GM23248 (cell line): Measurements from ENCODE around the gene LRP6. TPM values are rescaled to one million over a fixed set of nuclear protein-coding genes. Genes with fewer than 3 reads are reported as not detected.

Source experiments
- DNase-seq: peaks from one replicate; pipeline ENCODE4 v3.0.0-alpha.2; 2015
- H2AFZ ChIP-seq: fragments of 200-600 bp; sonication (generic); 2 replicates; pipeline ENCODE4 v1.6.1; 2016; ENCODE audit warnings: antibody characterized with exemption
- H3F3A ChIP-seq: fragments of 200-600 bp; sonication (generic); 2 replicates; pipeline ENCODE4 v1.6.1; 2016; ENCODE audit warnings: mild to moderate bottlenecking, antibody characterized with exemption, mixed run types; ENCODE audit not compliant: insufficient read depth
- H3K27ac ChIP-seq: fragments of 200-600 bp; sonication (generic); 2 replicates; pipeline ENCODE4 v1.5.1; 2016; ENCODE audit warnings: mild to moderate bottlenecking
- H3K27me3 ChIP-seq: fragments of 200-600 bp; sonication (generic); replicated peaks from 2 replicates; pipeline ENCODE4 v1.6.1; 2016; ENCODE audit warnings: mild to moderate bottlenecking; ENCODE audit not compliant: insufficient read depth
- H3K36me3 ChIP-seq: fragments of 200-600 bp; sonication (generic); 2 replicates; pipeline ENCODE4 v1.6.1; 2016; ENCODE audit warnings: low read depth, mild to moderate bottlenecking
- H3K4me1 ChIP-seq: fragments of 200-600 bp; sonication (generic); 2 replicates; pipeline ENCODE4 v1.6.1; 2016; ENCODE audit warnings: mild to moderate bottlenecking; ENCODE audit not compliant: insufficient read depth
- H3K4me2 ChIP-seq: fragments of 200-600 bp; sonication (generic); one replicate; pipeline ENCODE4 v1.6.1; 2016; ENCODE audit warnings: mild to moderate bottlenecking; ENCODE audit not compliant: unreplicated experiment
- H3K4me3 ChIP-seq: fragments of 200-600 bp; sonication (generic); 2 replicates; pipeline ENCODE4 v1.5.1; 2016; ENCODE audit warnings: mild to moderate bottlenecking
- H3K79me2 ChIP-seq: fragments of 200-600 bp; sonication (generic); 2 replicates; pipeline ENCODE4 v1.6.1; 2016; ENCODE audit warnings: mild to moderate bottlenecking; ENCODE audit not compliant: insufficient read depth
- H3K9ac ChIP-seq: fragments of 200-600 bp; sonication (generic); 2 replicates; pipeline ENCODE4 v1.6.1; 2016; ENCODE audit warnings: mild to moderate bottlenecking
- H3K9me2 ChIP-seq: fragments of 200-600 bp; sonication (generic); 2 replicates; pipeline ENCODE4 v1.6.1; 2016; ENCODE audit warnings: mixed run types, mild to moderate bottlenecking, moderate library complexity; ENCODE audit not compliant: insufficient read depth
- H3K9me3 ChIP-seq: fragments of 200-600 bp; sonication (generic); one replicate; pipeline ENCODE4 v1.6.1; 2017; ENCODE audit warnings: low read depth
- H4K20me1 ChIP-seq: fragments of 200-600 bp; sonication (generic); 2 replicates; pipeline ENCODE4 v1.6.0; 2016; ENCODE audit not compliant: insufficient read depth
- EZH2 ChIP-seq: fragments of 200-600 bp; sonication (generic); IDR thresholded peaks from 2 replicates; pipeline ENCODE4 v1.6.1; 2018; ENCODE audit warnings: antibody characterized with exemption, mild to moderate bottlenecking; ENCODE audit not compliant: insufficient read depth, poor library complexity, severe bottlenecking
- EZH2phosphoT487 ChIP-seq: fragments of 200-600 bp; sonication (generic); IDR thresholded peaks from 2 replicates; pipeline ENCODE4 v1.6.1; 2018; ENCODE audit warnings: antibody characterized with exemption, moderate library complexity, mild to moderate bottlenecking, low read depth; ENCODE audit not compliant: insufficient read depth
- WGBS, 2 experiments: methylation state at CpG; one replicate each; pipeline ENCODE4 v1.1.6; 2015 to 2017; ENCODE audit warnings: low lambda C conversion rate in 2 of 2, low coverage in 1 of 2; ENCODE audit errors: missing lambda C conversion rate in 2 of 2; 5-methylcytosine and 5-hydroxymethylcytosine counted together
- in situ Hi-C: fragments of 300-500 bp; cut with MboI; formaldehyde crosslinking; loops from 2 replicates; pipeline ENCODE4 v1.15.0; 2020
- polyA plus RNA-seq: library from polyadenylated mRNA; unstranded; fragments of >200 nt; fragmentation: Nextera tagmentation; extraction: Ambion mirVana; gene quantifications from 2 replicates; pipeline ENCODE4 v1.2.1, GENCODE V29; 2016
- total RNA-seq: library from RNA; depleted of rRNA; stranded (reverse); fragments of >200 nt; shearing (Covaris generic); gene quantifications from 2 replicates; pipeline ENCODE4 v1.2.3, GENCODE V29; 2014

The LRP6 gene
- total and polyA plus RNA-seq, 2 experiments from 2014 or later = 10.3 to 20.1 TPM

GRCh38 chr12:12099102-12099501 is 167.7 kb downstream of the LRP6 start:
- in situ Hi-C loops = loop anchor here (25.0 kb wide), 1 partner anchor 613 kb away; the partner anchor contains the start of gene CDKN1B
- H3K9me2 ChIP-seq = no peaks in the 10 kb centered on the region
- TF ChIP-seq EZH2phosphoT487 (no peak), EZH2 (no peak)
- H3K27ac ChIP-seq = no peak overlapping the region
- H3K4me3 ChIP-seq = no peak overlapping the region
- no peaks in the 10 kb centered on the region for H4K20me1 ChIP-seq
- no peaks in the 10 kb centered on the region for H3K79me2 ChIP-seq
- H3K9me3 ChIP-seq = no peaks in the 10 kb centered on the region
- DNase-seq = no peak
- H3K4me1 ChIP-seq = no peaks in the 10 kb centered on the region
- H3K4me2 ChIP-seq = no peak overlapping the region
- no peaks in the 10 kb centered on the region for H3F3A ChIP-seq
- 91% methylated on average over 6 of the region's 6 CpGs for WGBS, 2 experiments
- H3K27me3 ChIP-seq = no peaks in the 10 kb centered on the region
- H3K9ac ChIP-seq = no peak overlapping the region
- no peak overlapping the region for H2AFZ ChIP-seq
- H3K36me3 ChIP-seq = 0 out of 2 replicates have a peak, but pooled peaks cover 4% of the 10 kb centered on the region

- H3F3A ChIP-seq = no peaks in the 10 kb centered on the region
- 0 out of 2 replicates have a peak, but pooled peaks cover 4% of the 10 kb centered on the region for H3K36me3 ChIP-seq
- no peak overlapping the region for H3K4me3 ChIP-seq
- 77 to 87% methylated on average over 3 of the region's 3 CpGs for WGBS, 2 experiments
- no peaks in the 10 kb centered on the region for H3K27me3 ChIP-seq
- H3K4me2 ChIP-seq = no peak overlapping the region
- H3K9me3 ChIP-seq = no peaks in the 10 kb centered on the region
- H3K79me2 ChIP-seq = no peaks in the 10 kb centered on the region
- in situ Hi-C loops = loop anchor here (25.0 kb wide), 1 partner anchor 614 kb away; the partner anchor contains the start of gene CDKN1B
- no peaks in the 10 kb centered on the region for H3K9me2 ChIP-seq
- no peak overlapping the region for H2AFZ ChIP-seq
- H4K20me1 ChIP-seq = no peaks in the 10 kb centered on the region
- H3K9ac ChIP-seq = no peak overlapping the region
- no peaks in the 10 kb centered on the region for H3K4me1 ChIP-seq
- DNase-seq = no peak
- H3K27ac ChIP-seq = no peak overlapping the region
- TF ChIP-seq EZH2phosphoT487 (no peak), EZH2 (no peak)
Measured at GRCh38 chr12:12098691-12099015, 168.2 kb downstream of the LRP6 start.

- in situ Hi-C loops = loop anchor here (25.0 kb wide), 1 partner anchor 614 kb away; the partner anchor contains the start of gene CDKN1B
- no peak for DNase-seq
- Histone ChIP-seq H3K9ac (no peak overlapping the region), H3K4me1 (peaks cover 3% of the 10 kb centered on the region), H3K9me3 (no peaks in the 10 kb centered on the region), H3K79me2 (no peaks in the 10 kb centered on the region), H3K4me3 (no peak overlapping the region), H3F3A (no peaks in the 10 kb centered on the region), H3K36me3 (0 out of 2 replicates have a peak, but pooled peaks cover 4% of the 10 kb centered on the region), H3K27ac (no peak overlapping the region), H3K9me2 (no peaks in the 10 kb centered on the region), H3K27me3 (no peaks in the 10 kb centered on the region), H4K20me1 (no peaks in the 10 kb centered on the region), H2AFZ (no peak overlapping the region), H3K4me2 (no peak overlapping the region)
- TF ChIP-seq EZH2 (no peak), EZH2phosphoT487 (no peak)
- WGBS, 2 experiments = 53 to 55% methylated on average over 6 of the region's 6 CpGs
Measured at GRCh38 chr12:12097891-12098690, 168.8 kb downstream of the LRP6 start.

GRCh38 chr12:12095021-12095420 is 171.8 kb downstream of the LRP6 start:
- peaks cover 13% of the 10 kb centered on the region for H3K4me1 ChIP-seq
- peaks cover 8% of the 10 kb centered on the region for H3F3A ChIP-seq
- no peaks in the 10 kb centered on the region for H3K79me2 ChIP-seq
- H3K4me3 ChIP-seq = no peak overlapping the region
- WGBS, 2 experiments = 92 to 93% methylated on average over 3 of the region's 3 CpGs
- H3K27me3 ChIP-seq = no peaks in the 10 kb centered on the region
- no peaks in the 10 kb centered on the region for H3K9me3 ChIP-seq
- no peak overlapping the region for H3K4me2 ChIP-seq
- H3K9me2 ChIP-seq = no peaks in the 10 kb centered on the region
- no peak for DNase-seq
- in situ Hi-C loops = loop anchor here (25.0 kb wide), 1 partner anchor 617 kb away; the partner anchor contains the start of gene CDKN1B
- 0 out of 2 replicates have a peak, but pooled peaks cover 4% of the 10 kb centered on the region for H3K36me3 ChIP-seq
- H3K27ac ChIP-seq = no peak overlapping the region
- H2AFZ ChIP-seq = no peak overlapping the region
- TF ChIP-seq EZH2phosphoT487 (no peak), EZH2 (no peak)
- no peaks in the 10 kb centered on the region for H4K20me1 ChIP-seq
- no peak overlapping the region for H3K9ac ChIP-seq
